WTC11 (cell line): ENCODE measurements around the gene MAP4K4. TPM values are rescaled to one million over a fixed set of nuclear protein-coding genes. Genes with fewer than 3 reads are reported as not detected.

Experiments used
- ATAC-seq: fragments of 200-7000 bp; cut with Tn5 transposase; 2 replicates; pipeline ENCODE4 v1.10.0; 2021; ENCODE audit warnings: mild to moderate bottlenecking, moderate library complexity
- CTCF ChIA-PET: fragments of 300-600 bp; sonication (Branson Sonifier 250); formaldehyde crosslinking; loops from one replicate; lab custom pipeline; 2021; ENCODE audit warnings: antibody characterized with exemption; lab: Charles Lee
- POLR2A ChIA-PET: fragments of 350-600 bp; sonication (Branson Sonifier 250); formaldehyde crosslinking; loops from one replicate; lab custom pipeline; 2021; ENCODE audit warnings: antibody characterized with exemption; lab: Charles Lee
- DNase-seq: peaks from one replicate; pipeline ENCODE4 v3.0.0; 2021; ENCODE audit warnings: low spot score
- H3K27ac Mint-ChIP-seq: 2 replicates; pipeline ENCODE4 v1.8.0; 2021; ENCODE audit warnings: mixed read lengths
- H3K27me3 Mint-ChIP-seq: 2 replicates; pipeline ENCODE4 v1.8.0; 2021; ENCODE audit warnings: low read depth, mild to moderate bottlenecking, moderate library complexity, mixed read lengths
- H3K36me3 Mint-ChIP-seq: 2 replicates; pipeline ENCODE4 v1.8.0; 2021; ENCODE audit warnings: mixed read lengths
- H3K4me1 Mint-ChIP-seq: 2 replicates; pipeline ENCODE4 v1.8.0; 2022; ENCODE audit warnings: mixed read lengths
- H3K4me3 Mint-ChIP-seq: 2 replicates; pipeline ENCODE4 v1.8.0; 2021; ENCODE audit warnings: mild to moderate bottlenecking, moderate library complexity, mixed read lengths
- H3K9me3 Mint-ChIP-seq: 2 replicates; pipeline ENCODE4 v1.8.0; 2021; ENCODE audit warnings: mixed read lengths
- ATF2 ChIP-seq: sonication (generic); formaldehyde crosslinking; IDR thresholded peaks from 2 replicates; pipeline ENCODE4 v1.8.1; 2022; ENCODE audit warnings: low read depth, missing genetic modification reagents, borderline replicate concordance
- ATF3 ChIP-seq: sonication (generic); formaldehyde crosslinking; conservative IDR thresholded peaks from 2 replicates; pipeline ENCODE4 v1.8.1; 2022; ENCODE audit warnings: mild to moderate bottlenecking, missing genetic modification reagents
- E2F1 ChIP-seq: sonication (generic); formaldehyde crosslinking; IDR thresholded peaks from 2 replicates; pipeline ENCODE4 v1.8.0; 2022; ENCODE audit warnings: mild to moderate bottlenecking, missing genetic modification reagents
- ELF4 ChIP-seq: sonication (generic); formaldehyde crosslinking; IDR thresholded peaks from 2 replicates; pipeline ENCODE4 v1.8.1; 2022; ENCODE audit warnings: low read depth, mild to moderate bottlenecking, moderate library complexity, missing genetic modification reagents
- ESRRA ChIP-seq: sonication (generic); formaldehyde crosslinking; IDR thresholded peaks from 2 replicates; pipeline ENCODE4 v1.8.1; 2022; ENCODE audit warnings: mild to moderate bottlenecking, missing genetic modification reagents, borderline replicate concordance
- FOXJ3 ChIP-seq: sonication (generic); formaldehyde crosslinking; IDR thresholded peaks from 2 replicates; pipeline ENCODE4 v1.9.0; 2021; ENCODE audit warnings: missing genetic modification reagents, mild to moderate bottlenecking, borderline replicate concordance
- GABPB1 ChIP-seq: sonication (generic); formaldehyde crosslinking; IDR thresholded peaks from 2 replicates; pipeline ENCODE4 v1.8.1; 2023; ENCODE audit warnings: mild to moderate bottlenecking, missing genetic modification reagents
- GRHL2 ChIP-seq: fragments of 250-450 bp; sonication (Bioruptor Pico); IDR thresholded peaks from 2 replicates; pipeline ENCODE4 v1.8.0; 2022; ENCODE audit warnings: mild to moderate bottlenecking, moderate library complexity; ENCODE audit not compliant: insufficient replicate concordance, severe bottlenecking
- HMGXB4 ChIP-seq: sonication (generic); formaldehyde crosslinking; IDR thresholded peaks from 2 replicates; pipeline ENCODE4 v1.8.1; 2023; ENCODE audit warnings: mild to moderate bottlenecking, moderate library complexity, missing genetic modification reagents
- IRF1 ChIP-seq: sonication (generic); formaldehyde crosslinking; IDR thresholded peaks from 2 replicates; pipeline ENCODE4 v1.8.0; 2023; ENCODE audit warnings: missing genetic modification reagents
- MLX ChIP-seq: sonication (generic); formaldehyde crosslinking; IDR thresholded peaks from 2 replicates; pipeline ENCODE4 v1.8.1; 2023; ENCODE audit warnings: mild to moderate bottlenecking, missing genetic modification reagents, moderate library complexity
- TCF7 ChIP-seq: sonication (generic); formaldehyde crosslinking; IDR thresholded peaks from 2 replicates; pipeline ENCODE4 v1.8.0; 2022; ENCODE audit warnings: mild to moderate bottlenecking, low read depth, missing genetic modification reagents, moderate library complexity
- USF1 ChIP-seq: sonication (generic); formaldehyde crosslinking; IDR thresholded peaks from 2 replicates; pipeline ENCODE4 v1.8.0; 2022; ENCODE audit warnings: mild to moderate bottlenecking, missing genetic modification reagents
- USF2 ChIP-seq: sonication (generic); formaldehyde crosslinking; IDR thresholded peaks from 2 replicates; pipeline ENCODE4 v1.8.1; 2023; ENCODE audit warnings: mild to moderate bottlenecking, missing genetic modification reagents, moderate library complexity
- ZBTB43 ChIP-seq: sonication (generic); formaldehyde crosslinking; IDR thresholded peaks from 2 replicates; pipeline ENCODE4 v1.8.1; 2023; ENCODE audit warnings: mild to moderate bottlenecking, missing genetic modification reagents
- ZNF232 ChIP-seq: sonication (generic); formaldehyde crosslinking; IDR thresholded peaks from 2 replicates; pipeline ENCODE4 v1.8.0; 2022; ENCODE audit warnings: mild to moderate bottlenecking, missing genetic modification reagents
- ZNF263 ChIP-seq: sonication (generic); formaldehyde crosslinking; IDR thresholded peaks from 2 replicates; pipeline ENCODE4 v1.8.1; 2022; ENCODE audit warnings: low read depth, mild to moderate bottlenecking, moderate library complexity, missing genetic modification reagents
- ZNF317 ChIP-seq: sonication (generic); formaldehyde crosslinking; IDR thresholded peaks from 2 replicates; pipeline ENCODE4 v1.8.1; 2023; ENCODE audit warnings: low read depth, mild to moderate bottlenecking, moderate library complexity, missing genetic modification reagents, borderline replicate concordance
- ZNF423 ChIP-seq: fragments of 250-450 bp; sonication (Bioruptor Pico); IDR thresholded peaks from 2 replicates; pipeline ENCODE4 v2.1.2; 2022; ENCODE audit warnings: mild to moderate bottlenecking, moderate library complexity
- ZNF425 ChIP-seq: fragments of 250-450 bp; sonication (Bioruptor Pico); conservative IDR thresholded peaks from 2 replicates; pipeline ENCODE4 v1.9.0; 2021; ENCODE audit warnings: mild to moderate bottlenecking
- ZNF512 ChIP-seq: sonication (generic); formaldehyde crosslinking; IDR thresholded peaks from 2 replicates; pipeline ENCODE4 v1.8.1; 2022; ENCODE audit warnings: missing genetic modification reagents, borderline replicate concordance
- ZNF671 ChIP-seq: fragments of 250-450 bp; sonication (Bioruptor Pico); IDR thresholded peaks from 2 replicates; pipeline ENCODE4 v1.8.0; 2021; ENCODE audit warnings: mild to moderate bottlenecking
- total RNA-seq: library from RNA; stranded (reverse); gene quantifications from 3 replicates; pipeline ENCODE4 v1.2.3, GENCODE V29; 2021

Gene MAP4K4
- total RNA-seq, 1 experiment from 2014 or later: 112 TPM

- TF ChIP-seq USF1 (CRISPR knock-in tag): no peak
- TF ChIP-seq ATF2 (CRISPR knock-in tag): no peak
- TF ChIP-seq IRF1: no peak
- TF ChIP-seq ZNF425 (CRISPR knock-in tag): no peak
- TF ChIP-seq ZNF512: no peak
- no peak for TF ChIP-seq ZNF671
- no peak for TF ChIP-seq ZBTB43
Measured at GRCh38 chr2:101720732-101721131, 23.2 kb downstream of the MAP4K4 start (continued).

- Mint-ChIP-seq H3K27ac (no peak overlapping the region; the same call in 1 of the 2 replicates), H3K4me3 (no peak overlapping the region), H3K9me3 (no peaks in the 10 kb centered on the region), H3K27me3 (no peaks in the 10 kb centered on the region), H3K36me3 (no peaks in the 10 kb centered on the region), H3K4me1 (peaks cover 65% of the 10 kb centered on the region)
- CTCF ChIA-PET: interaction anchor here (1.2 kb wide), 1 partner anchor 19 kb away, joined by 4 read pairs; no protein-coding TSS in a partner anchor
- DNase-seq (no peak), ATAC-seq (no peak)
- POLR2A ChIA-PET: no interaction called here
- TF ChIP-seq ESRRA (CRISPR knock-in tag) (no peak), ATF3 (CRISPR knock-in tag) (no peak), E2F1 (CRISPR knock-in tag) (no peak), ZNF263 (CRISPR knock-in tag) (no peak), ZNF423 (CRISPR knock-in tag) (no peak), HMGXB4 (CRISPR knock-in tag) (no peak), FOXJ3 (CRISPR knock-in tag) (no peak), GABPB1 (CRISPR knock-in tag) (no peak), ELF4 (no peak), ZNF317 (no peak), MLX (no peak), USF2 (CRISPR knock-in tag) (no peak), TCF7 (CRISPR knock-in tag) (no peak), GRHL2 (CRISPR knock-in tag) (no peak), ZNF232 (CRISPR knock-in tag) (no peak)
Measured at GRCh38 chr2:101722864-101723263, 25.4 kb downstream of the MAP4K4 start.
